Measurements from ENCODE around the gene ISCU. TPM values are rescaled to one million over a fixed set of nuclear protein-coding genes. Genes with fewer than 3 reads are reported as not detected.

ISCU gene
- total and polyA plus RNA-seq, 2 of the 8 experiments (the other 6 are each of a cell fraction or from before 2014, with no cell fraction given), result 72.1 to 78.1 TPM

GRCh38 chr12:108518716-108519496, 43.5 kb upstream of the ISCU start:
- Histone ChIP-seq H2BK15ac (ENCODE audit: low read length) (no peak overlapping the region), H3K4ac (replicated peaks; ENCODE audit: insufficient read length, low read depth, low read length) (no peak overlapping the region), H3K14ac (ENCODE audit: insufficient read length) (no peak overlapping the region), H4K91ac (replicated peaks; ENCODE audit: insufficient read length, low read length) (no peak overlapping the region), H2BK5ac (ENCODE audit: low read depth, low read length) (no peak overlapping the region; the same call in 1 of the 2 replicates), H4K20me1 (replicated peaks in 1 of 2; ENCODE audit: control insufficient read depth in 1 of 2, insufficient read depth in 2 of 2, low read length in 2 of 2) (peaks cover 10 to 15% of the 10 kb centered on the region in 2 experiments), H3K27ac (ENCODE audit: low read depth, low read length) (no peak overlapping the region), H3K4me3 (ENCODE audit: extremely low read depth in 1 of 4, insufficient read depth in 2 of 4, low read depth in 3 of 4, low read length in 4 of 4) (no peak overlapping the region), H4K8ac (ENCODE audit: extremely low read depth, insufficient read depth, low read length) (no peak overlapping the region; the same call in 1 of the 2 replicates), H2BK20ac (ENCODE audit: low read length) (no peak overlapping the region), H3K9ac (replicated peaks in 1 of 4; ENCODE audit: extremely low read depth in 1 of 4, low read depth in 3 of 4, low read length in 3 of 4) (no peak overlapping the region), H3K4me1 (replicated peaks in 1 of 4; ENCODE audit: control insufficient read depth in 3 of 4, insufficient read depth in 4 of 4, low read length in 3 of 4) (peaks cover 0 to 5% (median 3%) of the 10 kb centered on the region in 4 experiments; a peak in 6 of 7 replicates), H4K5ac (ENCODE audit: insufficient read length, low read depth, low read length) (no peak overlapping the region), H2AK5ac (ENCODE audit: low read depth, low read length) (no peak overlapping the region), H2BK120ac (replicated peaks; ENCODE audit: low read depth, low read length) (no peak overlapping the region), H2BK12ac (ENCODE audit: low read depth, low read length) (no peak overlapping the region), H3K36me3 (ENCODE audit: control insufficient read depth in 2 of 4, insufficient read depth in 4 of 4, low read length in 3 of 4) (peaks cover 26 to 56% (median 50%) of the 10 kb centered on the region in 4 experiments), H3K23me2 (ENCODE audit: low read depth, low read length) (peaks cover 3% of the 10 kb centered on the region; the same call in 1 of the 2 replicates), H3K56ac (replicated peaks; ENCODE audit: insufficient read length, low read depth, low read length) (no peak overlapping the region), H3K9me3 (ENCODE audit: insufficient read depth in 2 of 2, low read depth in 1 of 2, low read length in 1 of 2) (no peaks in the 10 kb centered on the region), H3K18ac (ENCODE audit: extremely low read depth, low read length) (no peak overlapping the region), H3K27me3 (replicated peaks in 1 of 4; ENCODE audit: control insufficient read depth in 3 of 4, extremely low read depth in 1 of 4, insufficient read depth in 3 of 4, low read length in 3 of 4) (no peaks in the 10 kb centered on the region), H2AFZ (ENCODE audit: low read length) (no peak overlapping the region), H3K79me1 (ENCODE audit: low read depth, low read length) (peaks cover 4% of the 10 kb centered on the region; the same call in 1 of the 2 replicates), H3K23ac (ENCODE audit: insufficient read length) (no peak overlapping the region), H3K79me2 (ENCODE audit: control insufficient read depth in 1 of 2, insufficient read depth in 2 of 2, low read length in 2 of 2) (peaks cover 0 to 6% of the 10 kb centered on the region in 2 experiments; a peak in 1 of 4 replicates), H3K4me2 (ENCODE audit: insufficient read depth in 1 of 2, low read depth in 2 of 2, low read length in 2 of 2) (no peak overlapping the region)
- ChIA-PET POLR2A (ENCODE audit: partially characterized antibody) (interaction anchor here (0.6 kb wide), 1 partner anchor 119 kb away, joined by 3 read pairs; no protein-coding TSS in a partner anchor), CTCF (ENCODE audit: partially characterized antibody) (interaction anchor here (0.6 to 3.9 kb wide), 8 partner anchors 8 to 527 kb away, joined by 3 to 17 read pairs (median 4); no protein-coding TSS in a partner anchor)
- TF ChIP-seq, protein P1, sequence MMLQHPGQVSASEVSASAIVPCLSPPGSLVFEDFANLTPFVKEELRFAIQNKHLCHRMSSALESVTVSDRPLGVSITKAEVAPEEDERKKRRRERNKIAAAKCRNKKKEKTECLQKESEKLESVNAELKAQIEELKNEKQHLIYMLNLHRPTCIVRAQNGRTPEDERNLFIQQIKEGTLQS (IDR thresholded peaks at IDR 0.05; ENCODE audit: insufficient read depth, low read depth, low read length), result no peak
- DNase-seq (ENCODE audit: low read depth in 1 of 2, low spot score in 2 of 2) (no peak), FAIRE-seq (no peak)
- WGBS, 2 experiments (ENCODE audit: extremely low coverage in 1 of 2, insufficient coverage in 1 of 2, insufficient read length in 1 of 2, insufficient replicate concordance in 2 of 2, low coverage in 1 of 2, low lambda C conversion rate in 2 of 2, missing lambda C conversion rate in 1 of 2), result 93% methylated on average over 39 of the region's 39 CpGs; no CpG with 5 or more reads in 1 of the 2 experiments

Measured in H1 (cell line).